ENCODE results near the gene EPN1.

The EPN1 gene

DNA sequence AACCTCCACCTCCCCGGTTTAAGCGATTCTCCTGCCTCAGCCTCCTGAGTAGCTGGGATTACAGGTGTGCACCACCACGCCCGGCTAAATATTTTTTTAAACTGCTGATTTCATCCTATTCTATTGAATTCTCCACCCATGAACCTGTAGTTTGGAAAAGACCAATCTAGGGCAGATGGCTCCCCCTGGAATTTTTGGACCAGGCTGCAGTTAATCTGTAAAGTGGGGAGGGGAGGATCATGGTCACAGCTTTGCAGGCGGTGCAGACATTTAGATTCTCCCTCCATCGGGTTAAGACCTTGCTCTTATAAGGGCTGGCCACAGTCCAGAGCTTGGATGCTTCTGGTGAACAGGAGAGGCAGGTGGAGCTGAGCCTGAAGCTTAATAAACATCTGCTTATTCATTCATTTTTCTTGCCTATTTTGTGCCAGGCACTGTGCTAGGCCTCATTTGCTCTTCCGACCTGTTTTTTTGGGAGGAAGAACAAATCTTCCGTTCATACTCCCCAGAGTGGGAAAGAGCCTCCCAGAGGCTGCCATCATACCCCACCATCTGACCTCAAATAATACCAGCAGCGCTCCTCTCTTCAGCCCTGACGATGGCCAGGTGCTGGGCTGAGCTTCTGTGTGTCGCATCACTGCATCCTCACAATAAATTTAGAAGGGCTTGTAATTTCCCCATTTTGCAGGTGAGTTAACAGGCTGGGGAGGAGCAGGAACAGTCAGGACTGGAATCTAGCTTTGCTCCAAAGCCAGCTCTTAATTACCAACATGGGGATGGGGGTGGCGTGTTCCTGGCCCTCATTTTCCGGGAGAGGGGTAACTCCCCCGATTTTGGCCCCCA is 27.9 kb upstream of the EPN1 start:
- H3K27ac ChIP-seq (ENCODE audit: low read length) = peak overlapping the region; percentile 82
- peak overlapping the region; percentile 76 to 81 for H3K9ac ChIP-seq (ENCODE audit: low read length in 2 of 2)
- H3K4me3 ChIP-seq (ENCODE audit: low read length in 2 of 2) = peak overlapping the region; percentile 83 to 84

DNA sequence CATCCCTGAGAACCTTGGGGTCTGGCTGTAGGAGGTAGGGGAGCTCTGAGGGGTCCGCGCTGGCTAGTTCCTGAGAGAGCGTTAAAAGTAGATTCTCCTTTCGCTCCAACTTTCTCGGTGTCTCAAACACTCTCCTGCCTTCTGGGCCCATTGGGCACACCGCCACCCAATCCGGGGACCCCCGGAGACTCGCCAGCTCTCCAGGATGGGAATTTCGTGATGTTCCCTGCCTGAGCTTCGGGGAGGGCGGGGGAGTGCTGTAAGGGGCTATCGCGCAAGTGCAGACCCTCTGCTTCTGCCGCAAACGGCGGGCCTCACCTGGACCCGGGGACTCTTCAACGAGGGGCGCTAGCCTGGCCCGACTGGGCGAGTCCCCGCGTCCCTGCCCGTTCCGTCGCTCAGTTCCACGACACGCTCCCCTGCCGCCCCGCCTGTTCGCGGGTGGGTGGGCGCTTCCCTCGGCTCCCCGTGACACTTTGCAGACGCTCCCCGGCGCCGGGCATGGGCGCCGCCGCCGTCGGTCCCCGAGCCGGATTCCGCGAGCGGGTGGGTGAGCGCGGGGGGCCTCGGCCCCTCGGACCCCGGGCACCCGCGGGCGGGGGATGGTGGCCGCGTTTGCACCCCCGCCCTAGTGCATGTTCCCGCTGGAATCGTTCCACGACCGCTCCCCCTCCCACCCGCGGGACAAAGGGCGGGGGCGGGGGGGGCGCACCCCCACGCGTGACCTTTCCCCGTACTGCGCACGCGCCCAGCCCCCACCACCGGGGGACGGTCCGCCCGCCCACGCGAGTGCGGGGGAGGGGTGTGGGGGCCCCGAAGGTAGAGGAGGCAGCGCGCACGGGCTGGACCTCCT is 27.1 kb upstream of the EPN1 start, which contains the start of gene CCDC106:
TSS of gene CCDC106 (plus strand) at position 481 of the 853 bp plus-strand sequence. CDS start 835 bp downstream, outside the sequence.
- Histone ChIP-seq H3K36me3 (ENCODE audit: control insufficient read depth in 2 of 2, insufficient read depth in 2 of 2, low read length in 2 of 2) (peaks cover 6 to 10% of the 10 kb centered on the region in 2 donors), H3K9ac (ENCODE audit: low read length in 2 of 2) (peak within 1 kb of the TSS; percentile 76 to 81), H3K4me3 (ENCODE audit: low read length in 2 of 2) (peak within 1 kb of the TSS; percentile 83 to 84), H3K27me3 (ENCODE audit: control insufficient read depth in 1 of 2, insufficient read depth in 2 of 2, low read length in 2 of 2) (no peaks in the 10 kb centered on the region), H3K9me3 (ENCODE audit: control insufficient read depth in 2 of 2, low read length in 2 of 2) (no peaks in the 10 kb centered on the region), H3K4me1 (ENCODE audit: control insufficient read depth, insufficient read depth, low read length) (peaks cover 45% of the 10 kb centered on the region), H3K27ac (ENCODE audit: low read length) (peak within 1 kb of the TSS; percentile 82)

More for the DNA sequence above, 27.9 kb upstream of the EPN1 start:
- Histone ChIP-seq H3K4me1 (ENCODE audit: control insufficient read depth, insufficient read depth, low read length) (peaks cover 52% of the 10 kb centered on the region), H3K36me3 (ENCODE audit: control insufficient read depth in 2 of 2, insufficient read depth in 2 of 2, low read length in 2 of 2) (peaks cover 6 to 8% of the 10 kb centered on the region in 2 donors), H3K9me3 (ENCODE audit: control insufficient read depth in 2 of 2, low read length in 2 of 2) (no peaks in the 10 kb centered on the region), H3K27me3 (ENCODE audit: control insufficient read depth in 1 of 2, insufficient read depth in 2 of 2, low read length in 2 of 2) (no peaks in the 10 kb centered on the region)

DNA sequence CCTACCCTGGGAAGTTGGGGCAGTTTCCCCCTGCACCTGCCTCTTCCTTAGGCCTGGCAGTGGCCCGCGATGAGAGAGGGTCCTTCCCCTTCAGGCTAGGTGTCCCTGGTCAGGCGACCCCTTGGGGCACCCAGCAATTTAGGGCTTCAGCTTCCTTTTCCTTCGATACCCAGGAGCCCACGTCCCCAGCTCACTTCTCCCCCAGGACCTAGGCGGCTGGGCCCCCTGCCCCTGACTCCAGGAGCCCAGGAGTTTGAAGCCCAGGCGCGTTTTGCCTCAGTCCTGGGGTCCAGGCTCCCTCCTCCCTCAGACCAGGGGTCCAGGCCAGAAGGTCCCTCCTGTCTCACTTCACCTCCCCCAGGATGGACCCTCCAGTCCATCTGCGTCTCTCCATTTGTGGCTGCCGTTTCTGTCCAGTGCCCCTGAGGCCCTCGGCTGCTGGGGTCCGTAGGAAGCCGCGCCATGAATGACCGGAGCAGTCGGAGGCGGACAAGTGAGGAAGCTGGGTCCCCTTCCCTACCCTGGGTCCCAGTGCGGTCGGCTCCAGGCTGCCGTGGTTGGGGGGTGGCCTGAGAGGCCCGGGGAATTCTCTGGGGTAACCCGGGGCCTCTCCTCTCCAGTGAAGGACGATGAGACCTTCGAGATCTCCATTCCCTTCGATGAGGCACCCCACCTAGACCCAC is 26.3 kb upstream of the EPN1 start:
- peak overlapping the region; percentile 83 to 84 for H3K4me3 ChIP-seq (ENCODE audit: low read length in 2 of 2)
- H3K4me1 ChIP-seq (ENCODE audit: control insufficient read depth, insufficient read depth, low read length) = peaks cover 41% of the 10 kb centered on the region
- H3K9me3 ChIP-seq (ENCODE audit: control insufficient read depth in 2 of 2, low read length in 2 of 2) = no peaks in the 10 kb centered on the region
- peak overlapping the region; percentile 82 for H3K27ac ChIP-seq (ENCODE audit: low read length)
- H3K9ac ChIP-seq (ENCODE audit: low read length in 2 of 2) = peak overlapping the region; percentile 76 to 81
- no peaks in the 10 kb centered on the region for H3K27me3 ChIP-seq (ENCODE audit: control insufficient read depth in 1 of 2, insufficient read depth in 2 of 2, low read length in 2 of 2)
- peaks cover 6 to 10% of the 10 kb centered on the region in 2 donors for H3K36me3 ChIP-seq (ENCODE audit: control insufficient read depth in 2 of 2, insufficient read depth in 2 of 2, low read length in 2 of 2)

DNA sequence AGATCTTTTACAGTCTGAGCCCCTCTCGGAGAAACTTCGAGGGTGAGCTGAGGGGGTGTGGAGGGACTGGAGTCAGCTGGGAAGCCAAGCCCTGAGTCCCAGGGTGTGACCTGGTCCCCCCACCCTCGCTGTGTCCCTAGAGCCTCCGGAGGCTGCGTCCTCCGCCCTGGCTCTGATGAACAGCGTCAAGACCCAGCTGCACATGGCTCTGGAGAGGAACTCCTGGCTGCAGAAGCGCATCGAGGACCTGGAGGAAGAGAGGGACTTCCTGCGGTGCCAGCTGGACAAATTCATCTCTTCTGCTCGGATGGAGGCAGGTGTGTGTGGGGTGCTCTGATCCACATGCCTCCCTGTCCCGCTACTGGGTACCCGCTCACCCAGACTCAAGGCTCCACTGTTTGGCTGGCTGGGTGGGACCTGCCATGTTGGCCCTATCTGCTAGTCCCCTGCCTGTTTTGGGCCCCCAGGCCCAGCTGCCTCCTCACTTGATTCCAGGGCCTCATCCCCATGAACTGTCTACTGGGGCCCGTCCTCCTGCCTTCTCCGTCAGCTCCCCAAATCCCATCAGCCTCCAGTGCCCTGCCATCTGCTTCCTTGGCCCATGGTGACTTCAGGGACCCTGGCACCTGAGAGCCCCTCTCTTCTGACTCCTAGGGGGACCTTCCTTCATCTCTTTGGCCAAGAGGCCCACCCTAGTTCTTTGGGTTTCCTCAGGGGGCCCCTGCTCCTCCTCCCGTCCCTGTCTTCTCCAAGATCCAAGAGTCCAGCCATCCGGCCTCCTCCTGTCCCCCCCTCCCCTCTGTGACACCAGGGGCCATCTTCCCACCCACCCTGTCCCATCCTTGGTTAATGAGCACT is 25.5 kb upstream of the EPN1 start:
- Histone ChIP-seq H3K36me3 (ENCODE audit: control insufficient read depth in 2 of 2, insufficient read depth in 2 of 2, low read length in 2 of 2) (peaks cover 6 to 10% of the 10 kb centered on the region in 2 donors), H3K4me3 (ENCODE audit: low read length in 2 of 2) (peak overlapping the region; percentile 83 to 84), H3K4me1 (ENCODE audit: control insufficient read depth, insufficient read depth, low read length) (peaks cover 35% of the 10 kb centered on the region), H3K27ac (ENCODE audit: low read length) (peak overlapping the region; percentile 82), H3K9me3 (ENCODE audit: control insufficient read depth in 2 of 2, low read length in 2 of 2) (no peaks in the 10 kb centered on the region), H3K27me3 (ENCODE audit: control insufficient read depth in 1 of 2, insufficient read depth in 2 of 2, low read length in 2 of 2) (no peaks in the 10 kb centered on the region), H3K9ac (ENCODE audit: low read length in 2 of 2) (peak overlapping the region in 1 of 2 donors; percentile 81)

DNA sequence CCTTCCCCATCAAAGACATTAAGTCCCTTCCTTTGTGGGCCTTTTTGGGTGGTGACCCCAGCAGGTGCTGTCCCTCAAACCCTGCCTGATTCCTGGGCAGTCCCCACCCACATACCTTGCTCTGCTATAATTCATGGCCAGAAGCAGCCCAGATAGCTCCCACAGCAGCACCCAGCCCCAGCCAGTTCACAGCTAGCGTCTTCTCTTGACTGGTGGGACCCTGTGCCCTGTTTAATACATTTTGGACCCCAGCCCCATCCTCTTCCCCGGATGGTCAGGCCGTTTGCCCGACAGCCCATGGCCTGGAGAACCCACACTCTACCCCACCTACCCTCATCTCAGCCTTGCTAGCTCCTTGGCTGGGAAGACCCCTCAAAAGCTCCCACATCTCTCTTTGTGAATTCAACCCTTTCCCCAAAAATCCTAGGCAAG is 24.9 kb upstream of the EPN1 start:
- Histone ChIP-seq H3K9ac (ENCODE audit: low read length in 2 of 2) (no peak overlapping the region), H3K27me3 (ENCODE audit: control insufficient read depth in 1 of 2, insufficient read depth in 2 of 2, low read length in 2 of 2) (no peaks in the 10 kb centered on the region), H3K4me1 (ENCODE audit: control insufficient read depth, insufficient read depth, low read length) (peaks cover 28% of the 10 kb centered on the region)

DNA sequence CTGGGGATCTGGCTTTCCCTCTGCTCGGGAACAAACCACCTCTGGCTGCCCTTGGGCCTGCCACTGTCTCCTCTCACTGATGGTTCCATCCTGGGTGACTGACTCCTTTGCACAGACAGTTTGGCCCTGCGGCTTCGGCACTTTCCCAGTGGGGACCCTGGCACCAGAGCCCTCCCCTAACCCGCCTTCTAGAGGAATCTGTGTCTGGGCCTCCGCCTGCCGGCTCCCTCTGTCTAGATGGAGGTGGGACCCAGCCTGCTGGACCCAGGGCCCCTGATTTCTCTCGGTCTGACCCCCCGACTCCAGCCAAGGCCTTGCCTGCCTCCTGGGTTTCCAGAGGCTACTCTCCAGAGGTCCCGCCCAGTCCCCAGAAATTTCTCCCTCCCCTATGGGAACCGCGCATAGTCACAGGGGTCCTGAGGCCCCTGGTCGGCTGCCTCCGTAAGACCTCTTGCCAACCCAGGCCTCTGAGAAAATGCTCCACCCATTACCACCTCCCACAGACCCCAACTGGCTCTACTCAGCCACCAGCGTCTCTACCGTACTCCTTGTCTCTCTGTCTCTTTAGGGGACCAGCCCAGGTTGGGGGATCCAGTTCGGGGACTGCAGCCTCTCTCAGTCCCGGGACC is 24.3 kb upstream of the EPN1 start:
- H3K4me3 ChIP-seq (ENCODE audit: low read length in 2 of 2) = no peak overlapping the region
- H3K9ac ChIP-seq (ENCODE audit: low read length in 2 of 2) = no peak overlapping the region
- H3K27ac ChIP-seq (ENCODE audit: low read length) = no peak overlapping the region
- H3K9me3 ChIP-seq (ENCODE audit: control insufficient read depth in 2 of 2, low read length in 2 of 2) = no peaks in the 10 kb centered on the region
- peaks cover 0 to 2% of the 10 kb centered on the region in 2 donors for H3K36me3 ChIP-seq (ENCODE audit: control insufficient read depth in 2 of 2, insufficient read depth in 2 of 2, low read length in 2 of 2)
- H3K4me1 ChIP-seq (ENCODE audit: control insufficient read depth, insufficient read depth, low read length) = peaks cover 31% of the 10 kb centered on the region
- H3K27me3 ChIP-seq (ENCODE audit: control insufficient read depth in 1 of 2, insufficient read depth in 2 of 2, low read length in 2 of 2) = no peaks in the 10 kb centered on the region

More for the DNA sequence above, 24.9 kb upstream of the EPN1 start:
- no peak overlapping the region for H3K27ac ChIP-seq (ENCODE audit: low read length)
- peaks cover 4 to 6% of the 10 kb centered on the region in 2 donors for H3K36me3 ChIP-seq (ENCODE audit: control insufficient read depth in 2 of 2, insufficient read depth in 2 of 2, low read length in 2 of 2)
- H3K9me3 ChIP-seq (ENCODE audit: control insufficient read depth in 2 of 2, low read length in 2 of 2) = no peaks in the 10 kb centered on the region
- H3K4me3 ChIP-seq (ENCODE audit: low read length in 2 of 2) = no peak overlapping the region

DNA sequence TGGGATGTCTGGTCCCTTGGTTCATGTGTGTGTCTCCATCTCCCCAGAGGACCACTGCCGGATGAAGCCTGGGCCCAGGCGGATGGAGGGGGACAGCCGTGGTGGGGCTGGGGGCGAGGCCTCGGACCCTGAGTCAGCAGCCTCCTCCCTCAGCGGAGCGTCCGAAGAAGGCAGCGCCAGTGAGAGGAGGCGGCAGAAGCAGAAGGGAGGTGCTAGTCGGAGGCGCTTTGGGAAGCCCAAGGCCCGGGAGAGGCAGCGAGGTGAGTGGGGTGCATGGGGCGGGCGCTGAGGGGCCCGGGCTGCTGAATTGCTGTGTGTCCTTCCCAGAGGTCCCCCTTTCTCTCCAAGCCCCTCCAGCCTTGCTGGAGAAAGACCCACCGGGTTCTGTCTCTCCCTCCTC is 23.8 kb upstream of the EPN1 start:
- Histone ChIP-seq H3K4me3 (ENCODE audit: low read length in 2 of 2) (no peak overlapping the region), H3K9ac (ENCODE audit: low read length in 2 of 2) (no peak overlapping the region), H3K27ac (ENCODE audit: low read length) (no peak overlapping the region), H3K9me3 (ENCODE audit: control insufficient read depth in 2 of 2, low read length in 2 of 2) (no peaks in the 10 kb centered on the region), H3K36me3 (ENCODE audit: control insufficient read depth in 2 of 2, insufficient read depth in 2 of 2, low read length in 2 of 2) (peaks cover 0 to 2% of the 10 kb centered on the region in 2 donors), H3K4me1 (ENCODE audit: control insufficient read depth, insufficient read depth, low read length) (peaks cover 36% of the 10 kb centered on the region), H3K27me3 (ENCODE audit: control insufficient read depth in 1 of 2, insufficient read depth in 2 of 2, low read length in 2 of 2) (no peaks in the 10 kb centered on the region)

DNA sequence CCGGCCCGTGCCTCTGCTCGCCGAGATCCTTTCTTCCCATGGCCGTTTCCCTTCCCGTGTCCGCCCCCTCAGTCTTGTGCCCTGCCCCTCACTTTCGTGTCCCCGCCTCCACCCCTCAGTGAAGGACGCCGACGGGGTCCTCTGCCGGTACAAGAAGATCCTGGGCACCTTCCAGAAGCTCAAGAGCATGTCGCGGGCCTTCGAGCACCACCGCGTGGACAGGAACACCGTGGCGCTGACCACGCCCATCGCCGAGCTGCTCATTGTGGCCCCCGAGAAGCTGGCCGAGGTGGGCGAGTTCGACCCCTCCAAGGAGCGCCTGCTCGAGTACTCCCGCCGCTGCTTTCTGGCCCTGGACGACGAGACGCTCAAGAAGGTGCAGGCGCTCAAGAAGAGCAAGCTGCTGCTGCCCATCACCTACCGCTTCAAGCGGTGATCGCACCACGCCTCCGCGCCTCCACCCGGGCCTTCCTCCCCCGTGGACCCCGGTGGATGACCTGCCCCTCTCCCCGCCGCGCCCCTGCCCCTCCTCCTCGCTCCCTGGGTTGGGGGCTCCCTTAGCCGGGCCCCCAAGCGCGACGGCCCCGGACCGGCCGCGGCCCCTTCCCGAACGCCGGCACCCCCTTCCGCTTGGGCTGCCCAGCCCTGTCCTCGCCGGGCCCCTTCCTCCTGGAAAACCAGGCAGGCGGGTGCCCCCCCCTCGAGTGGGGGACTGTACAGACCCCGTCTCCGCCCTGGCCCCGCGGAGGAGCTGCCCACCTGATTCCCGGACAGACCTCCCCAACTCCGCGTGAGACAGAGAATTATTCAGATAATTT is 22.5 kb upstream of the EPN1 start:
- Histone ChIP-seq H3K9ac (ENCODE audit: low read length in 2 of 2) (no peak overlapping the region), H3K36me3 (ENCODE audit: control insufficient read depth in 2 of 2, insufficient read depth in 2 of 2, low read length in 2 of 2) (peaks cover 0 to 2% of the 10 kb centered on the region in 2 donors), H3K27ac (ENCODE audit: low read length) (no peak overlapping the region), H3K9me3 (ENCODE audit: control insufficient read depth in 2 of 2, low read length in 2 of 2) (no peaks in the 10 kb centered on the region), H3K4me1 (ENCODE audit: control insufficient read depth, insufficient read depth, low read length) (peaks cover 42% of the 10 kb centered on the region), H3K27me3 (ENCODE audit: control insufficient read depth in 1 of 2, insufficient read depth in 2 of 2, low read length in 2 of 2) (no peaks in the 10 kb centered on the region), H3K4me3 (ENCODE audit: low read length in 2 of 2) (no peak overlapping the region)
